Posterior cingulate gyrus (tissue), 11 donors: ENCODE results near the gene XIST.
"Not testable (repeated sequence)": the region's sequence is repeated elsewhere in the genome, so short reads cannot be mapped to it uniquely, and the experiment has no call there.

Experiments used
- DNase-seq, 10 donors: peaks; one replicate each; pipeline versions ENCODE4 v3.0.0 to v3.0.0-alpha.2; 2020 to 2021; ENCODE audit warnings: mixed read lengths in 3 of 10
- intact Hi-C: fragments of 100-400 bp; cut with DNase I; formaldehyde crosslinking; loops from one replicate; pipeline ENCODE4 v1.15.1; 2023

Gene XIST

DNA sequence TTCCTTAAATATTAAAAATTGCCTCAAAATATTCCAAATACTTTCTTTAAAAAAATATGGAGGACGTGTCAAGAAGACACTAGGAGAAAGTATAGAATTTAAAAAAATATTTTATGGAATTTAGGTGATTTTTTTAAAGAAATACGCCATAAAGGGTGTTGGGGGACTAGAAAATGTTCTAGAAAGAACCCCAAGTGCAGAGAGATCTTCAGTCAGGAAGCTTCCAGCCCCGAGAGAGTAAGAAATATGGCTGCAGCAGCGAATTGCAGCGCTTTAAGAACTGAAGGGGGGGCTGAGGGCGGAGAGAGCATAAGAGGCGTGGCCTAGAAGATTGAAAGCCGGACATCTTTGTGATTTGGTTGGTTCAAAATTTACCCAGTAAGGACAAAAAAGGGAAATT lies at the start of gene XIST:
TSS of gene XIST (minus strand) at position 248 of the 400 bp plus-strand sequence.
- intact Hi-C loops, result no loop called here
- peak in 7 of 10 donors; percentile 47 to 96 (median 68) for DNase-seq

DNA sequence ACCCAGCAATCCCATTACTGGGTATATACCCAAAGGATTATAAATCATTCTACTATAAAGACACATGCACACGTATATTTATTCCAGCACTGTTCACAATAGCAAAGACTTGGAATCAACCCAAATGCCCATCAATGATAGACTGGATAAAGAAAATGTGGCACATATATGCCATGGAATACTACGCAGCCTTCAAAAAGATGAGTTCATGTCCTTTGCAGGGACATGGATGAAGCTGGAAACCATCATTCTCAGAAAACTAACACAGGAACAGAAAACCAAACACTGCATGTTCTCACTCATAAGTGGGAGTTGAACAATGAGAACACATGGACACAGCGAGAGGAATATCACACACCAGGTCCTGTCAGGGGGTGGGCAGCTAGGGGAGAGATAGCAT lies 45.8 kb upstream of the XIST start:
- DNase-seq, intact Hi-C loops: not testable (repeated sequence)

DNA sequence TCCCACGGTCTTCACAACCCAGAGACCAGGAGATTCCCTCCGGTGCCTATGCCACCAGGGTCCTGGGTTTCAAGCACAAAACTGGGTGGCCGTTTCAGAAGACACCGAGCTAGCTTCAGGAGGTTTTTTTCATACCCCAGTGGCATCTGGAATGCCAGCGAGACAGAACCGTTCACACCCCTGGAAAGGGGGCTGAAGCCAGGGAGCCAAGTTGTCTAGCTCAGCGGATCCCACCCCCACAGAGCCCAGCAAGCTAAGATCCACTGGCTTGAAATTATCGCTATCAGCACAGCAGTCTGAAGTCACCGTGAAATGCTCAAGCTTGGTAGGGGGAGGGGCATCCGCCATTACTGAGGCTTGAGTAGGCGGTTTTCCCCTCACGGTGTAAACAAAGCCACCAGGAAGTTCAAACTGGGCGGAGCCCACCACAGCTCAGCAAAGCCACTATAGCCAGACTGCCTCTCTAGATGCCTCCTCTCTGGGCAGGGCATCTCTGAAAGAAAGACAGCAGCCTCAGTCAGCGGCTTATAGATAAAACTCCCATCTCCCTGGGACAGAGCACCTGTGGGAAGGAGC lies 40.1 kb upstream of the XIST start:
- DNase-seq, intact Hi-C loops: not testable (repeated sequence)

DNA sequence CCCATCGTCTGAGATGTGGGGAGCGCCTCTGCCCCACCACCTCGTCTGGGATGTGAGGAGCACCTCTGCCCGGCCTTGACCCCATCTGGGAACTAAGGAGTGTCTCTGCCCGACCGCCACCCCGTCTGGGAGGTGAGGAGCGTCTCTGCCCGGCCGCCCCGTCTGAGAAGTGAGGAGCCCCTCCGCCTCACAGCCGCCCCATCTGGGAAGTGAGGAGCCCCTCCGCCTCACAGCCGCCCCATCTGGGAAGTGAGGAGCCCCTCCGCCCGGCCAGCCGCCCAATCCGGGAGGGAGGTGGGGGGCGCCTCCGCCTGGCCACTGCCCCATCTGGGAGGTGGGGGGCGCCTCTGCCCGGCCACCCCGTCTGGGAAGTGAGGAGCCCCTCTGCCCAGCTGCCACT lies 29.7 kb upstream of the XIST start:
- intact Hi-C loops, result not testable (repeated sequence)
- peak in 1 of 10 donors; percentile 64 for DNase-seq

DNA sequence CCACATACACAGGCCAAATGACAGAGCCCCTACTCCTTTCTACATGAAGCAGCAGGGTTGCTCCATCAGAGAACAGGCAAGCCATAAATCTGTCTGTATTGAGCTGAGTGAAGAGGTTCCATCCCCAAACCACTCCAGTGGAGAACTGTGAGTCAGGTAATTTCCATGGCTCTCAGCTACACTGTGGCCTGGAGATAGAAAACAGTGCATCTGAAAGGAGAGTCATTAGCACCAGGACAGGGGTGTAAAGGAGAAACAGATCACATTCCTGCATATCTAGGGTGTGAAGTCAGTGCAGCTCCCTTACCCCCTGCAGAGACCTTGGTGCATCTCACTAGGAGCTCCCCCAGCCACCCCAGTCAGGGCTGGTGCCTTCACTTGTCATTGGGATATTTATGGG lies 25.2 kb upstream of the XIST start:
- no peak for DNase-seq
- intact Hi-C loops, result no loop called here

DNA sequence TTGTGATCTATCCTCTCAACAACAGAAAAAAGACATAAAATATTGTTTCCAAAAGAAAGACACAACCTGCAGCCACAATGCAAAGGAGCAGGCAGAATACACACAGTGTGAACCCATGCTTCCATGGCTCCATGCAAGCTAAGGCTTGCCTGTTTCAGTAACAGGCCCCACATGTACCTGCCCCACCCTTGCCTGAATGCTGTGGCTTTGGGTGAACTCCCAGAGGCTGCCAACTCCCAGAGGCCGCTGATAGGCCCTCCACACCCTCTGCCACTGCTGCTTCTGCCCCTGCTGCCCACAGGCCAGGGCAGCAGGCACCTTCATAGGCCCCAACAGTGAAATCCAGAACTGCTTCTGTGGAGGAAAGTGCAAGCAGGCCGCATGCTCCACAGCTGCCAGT lies 24.4 kb upstream of the XIST start:
- intact Hi-C loops, result no loop called here
- no peak for DNase-seq

DNA sequence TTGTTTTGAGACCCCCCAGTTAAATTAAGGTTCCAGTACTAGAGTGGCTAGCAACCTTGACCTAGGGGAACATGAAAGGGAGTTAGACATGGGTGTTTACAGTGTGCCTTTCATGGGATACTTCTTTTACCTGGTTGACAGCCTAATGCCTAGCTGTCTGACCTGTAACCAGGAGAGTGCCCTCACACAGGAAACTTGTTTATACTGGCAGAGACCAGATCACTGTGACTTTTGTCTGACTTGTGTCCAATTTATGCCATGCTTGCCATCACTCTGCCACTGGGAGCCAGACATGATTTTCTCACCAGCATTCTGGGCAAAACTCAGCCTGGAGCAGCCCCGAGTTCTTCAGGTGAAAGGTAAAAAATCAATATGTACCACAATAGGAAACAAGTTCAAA lies 16.4 kb upstream of the XIST start:
- intact Hi-C loops, result no loop called here

DNA sequence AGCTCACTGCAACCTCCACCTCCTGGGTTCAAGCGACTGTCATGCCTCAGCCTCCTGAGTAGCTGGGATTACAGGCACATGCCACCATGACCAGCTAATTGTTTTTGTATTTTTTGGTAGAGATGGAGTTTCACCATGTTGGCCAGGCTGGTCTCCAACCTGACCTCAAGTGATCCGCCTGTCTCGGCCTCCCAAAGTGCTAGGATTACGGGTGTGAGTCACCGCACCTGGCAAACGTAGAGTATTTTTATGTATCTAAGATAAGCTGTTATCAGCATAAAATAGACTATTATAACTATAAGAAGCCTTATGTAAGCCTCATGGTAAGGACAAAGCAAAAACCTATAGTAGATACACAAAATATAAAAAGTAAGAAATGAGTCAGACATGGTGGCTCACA lies 14.6 kb upstream of the XIST start:
- no peak for DNase-seq
- intact Hi-C loops, result no loop called here

More for the DNA sequence above, 16.4 kb upstream of the XIST start:
- DNase-seq, result no peak

DNA sequence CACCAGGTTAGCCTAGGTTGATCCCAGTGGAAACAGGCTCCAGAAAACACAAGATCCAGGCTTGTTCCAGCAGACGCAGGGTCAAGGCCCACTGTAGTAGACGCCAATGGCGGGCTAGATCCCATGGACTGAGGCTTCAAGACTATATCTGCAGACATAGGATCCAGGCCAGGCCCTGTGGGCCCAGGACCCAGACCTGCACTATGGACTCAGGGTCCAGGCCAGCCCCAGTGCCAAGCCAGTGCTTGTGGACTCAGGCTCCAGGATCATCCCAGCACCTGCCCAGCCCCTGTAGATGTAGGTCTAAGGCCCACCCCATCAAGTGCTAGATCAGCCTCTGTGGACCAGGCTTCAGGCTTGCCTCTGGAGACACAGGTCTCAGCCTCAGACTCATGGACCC lies 11.3 kb upstream of the XIST start:
- no peak for DNase-seq
- intact Hi-C loops, result loop anchor here (5.0 kb wide), 1 partner anchor 78 kb away; no protein-coding TSS in a partner anchor

DNA sequence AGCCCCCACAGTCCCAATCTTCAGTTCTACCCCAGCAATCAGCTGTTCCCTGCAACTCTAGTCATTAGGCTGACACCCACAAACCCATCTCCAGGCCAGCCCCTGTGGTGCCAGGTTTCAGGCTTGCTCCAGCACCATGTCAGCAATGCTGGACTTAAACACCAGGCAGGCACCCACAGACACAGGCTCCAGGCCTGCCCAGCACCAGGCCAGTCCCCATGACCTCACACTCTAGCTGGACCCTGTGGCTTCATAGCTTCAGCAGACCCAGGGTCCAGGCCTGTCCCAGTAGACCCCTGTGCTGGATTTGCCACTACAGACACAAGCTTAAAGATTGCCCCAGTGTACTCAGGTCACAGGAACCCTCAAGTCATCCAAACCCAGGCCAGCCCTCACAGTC lies 10.8 kb upstream of the XIST start:
- intact Hi-C loops, result loop anchor here (5.0 kb wide), 1 partner anchor 79 kb away; no protein-coding TSS in a partner anchor
- no peak for DNase-seq

DNA sequence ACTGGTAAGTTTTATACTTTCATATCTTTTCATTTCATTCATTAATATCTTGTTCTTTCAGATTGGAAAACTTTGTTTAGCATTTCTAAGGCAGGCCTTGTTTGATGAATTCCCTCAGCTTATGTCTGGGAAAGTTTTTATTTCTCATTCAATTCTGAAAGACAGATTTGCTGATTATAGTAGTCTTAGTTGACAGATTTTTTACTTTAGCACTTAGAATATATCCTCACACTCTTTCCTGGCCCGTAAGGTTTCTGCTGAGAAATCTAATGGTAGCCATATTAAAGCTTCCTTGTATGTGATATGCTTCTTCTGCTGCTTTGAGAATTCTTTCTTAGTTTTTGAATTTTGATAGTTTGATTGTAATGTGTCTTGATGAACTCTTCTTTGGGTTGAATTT lies 7.1 kb upstream of the XIST start:
- intact Hi-C loops, result loop anchor here (5.0 kb wide), 2 partner anchors 83 to 693 kb away; no protein-coding TSS in a partner anchor
- DNase-seq, result no peak

DNA sequence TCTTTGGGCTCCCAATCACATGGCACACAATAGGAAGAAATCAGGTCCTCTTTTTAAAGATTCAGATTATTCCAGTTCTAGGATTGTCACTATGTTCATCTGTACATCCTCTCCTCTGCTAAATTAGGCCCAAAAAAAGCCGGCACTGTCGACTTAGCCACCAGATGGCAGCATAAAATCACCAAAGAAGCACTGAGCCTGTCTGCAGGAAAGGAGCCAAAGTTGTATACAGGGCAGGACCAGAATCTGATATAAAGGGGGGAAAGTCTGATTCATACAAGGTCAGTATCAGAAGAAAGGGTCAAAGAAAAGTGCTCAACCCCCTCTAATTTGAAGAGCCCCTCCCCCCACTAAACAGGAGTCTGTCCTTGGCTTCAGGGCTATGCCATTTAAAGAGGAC lies 3.0 kb upstream of the XIST start:
- intact Hi-C loops, result loop anchor here (1.0 to 5.0 kb wide), 5 partner anchors 160 to 697 kb away; no protein-coding TSS in a partner anchor
- peak; percentile 50 to 96 (median 68) for DNase-seq

DNA sequence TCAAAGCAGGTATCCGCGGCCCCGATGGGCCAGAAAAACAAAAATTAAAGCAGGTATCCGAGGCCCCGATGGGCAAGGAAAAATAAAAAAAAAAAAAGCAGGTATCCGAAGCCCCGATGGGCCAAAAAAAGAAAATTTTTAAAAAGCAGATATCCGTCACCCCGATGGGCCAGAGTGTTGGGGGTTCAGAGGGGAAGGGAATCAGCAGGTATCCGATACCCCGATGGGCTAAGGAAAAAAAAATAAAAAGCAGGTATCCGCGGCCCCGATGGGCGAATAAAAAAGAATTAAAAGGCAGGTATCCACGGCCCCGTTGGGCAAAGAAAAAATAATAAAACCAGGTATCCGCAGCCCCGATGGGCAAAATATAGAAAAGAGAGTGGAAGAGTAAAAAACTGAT lies 492 bp downstream of the XIST start:
- DNase-seq, result no peak
- intact Hi-C loops, result no loop called here

DNA sequence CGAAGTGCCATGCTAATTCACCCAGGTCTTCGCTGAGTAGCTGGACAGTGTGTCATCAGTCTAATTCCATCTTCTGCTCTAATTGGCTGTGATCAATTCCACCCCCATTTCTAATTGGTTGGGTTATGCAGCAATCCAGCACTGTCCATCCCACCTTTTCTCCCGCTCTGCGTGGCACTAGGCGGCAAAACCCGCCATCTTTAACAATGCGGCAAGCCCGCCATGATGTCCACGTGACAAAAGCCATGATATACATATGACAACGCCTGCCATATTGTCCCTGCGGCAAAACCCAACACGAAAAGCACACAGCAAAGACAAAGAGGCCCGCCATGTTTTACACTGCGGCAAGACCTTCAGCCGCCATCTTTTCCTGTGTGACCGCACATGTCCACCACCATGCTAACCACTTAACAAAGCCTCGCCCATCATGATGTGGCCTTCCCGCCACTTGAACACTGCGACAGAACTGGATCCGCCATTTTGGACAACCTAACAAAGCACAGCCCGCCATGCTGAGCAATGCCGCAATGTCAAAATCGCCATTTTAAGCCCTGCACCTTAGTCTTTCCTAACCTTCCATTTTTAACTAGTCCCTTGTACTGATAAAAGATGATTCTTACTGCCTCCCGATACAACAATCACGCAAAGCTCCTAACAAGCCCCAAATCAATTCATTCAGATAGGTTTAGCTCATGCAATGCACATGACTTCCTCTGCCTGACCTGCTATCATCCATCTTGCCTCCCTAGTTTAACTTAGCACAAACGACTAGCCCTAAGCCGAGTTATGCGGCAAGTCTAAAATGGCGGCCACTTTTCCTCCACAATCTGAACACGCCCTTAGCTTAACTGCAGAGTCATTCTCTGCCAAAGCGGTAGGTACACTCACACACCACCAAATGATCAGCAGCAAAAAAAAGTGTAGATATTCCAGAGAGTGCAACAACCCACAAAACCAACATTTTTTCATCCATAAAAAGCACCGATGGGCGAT lies 1.2 kb downstream of the XIST start:
- peak in 7 of 10 donors; percentile 80 to 97 (median 88) for DNase-seq
- intact Hi-C loops, result no loop called here

DNA sequence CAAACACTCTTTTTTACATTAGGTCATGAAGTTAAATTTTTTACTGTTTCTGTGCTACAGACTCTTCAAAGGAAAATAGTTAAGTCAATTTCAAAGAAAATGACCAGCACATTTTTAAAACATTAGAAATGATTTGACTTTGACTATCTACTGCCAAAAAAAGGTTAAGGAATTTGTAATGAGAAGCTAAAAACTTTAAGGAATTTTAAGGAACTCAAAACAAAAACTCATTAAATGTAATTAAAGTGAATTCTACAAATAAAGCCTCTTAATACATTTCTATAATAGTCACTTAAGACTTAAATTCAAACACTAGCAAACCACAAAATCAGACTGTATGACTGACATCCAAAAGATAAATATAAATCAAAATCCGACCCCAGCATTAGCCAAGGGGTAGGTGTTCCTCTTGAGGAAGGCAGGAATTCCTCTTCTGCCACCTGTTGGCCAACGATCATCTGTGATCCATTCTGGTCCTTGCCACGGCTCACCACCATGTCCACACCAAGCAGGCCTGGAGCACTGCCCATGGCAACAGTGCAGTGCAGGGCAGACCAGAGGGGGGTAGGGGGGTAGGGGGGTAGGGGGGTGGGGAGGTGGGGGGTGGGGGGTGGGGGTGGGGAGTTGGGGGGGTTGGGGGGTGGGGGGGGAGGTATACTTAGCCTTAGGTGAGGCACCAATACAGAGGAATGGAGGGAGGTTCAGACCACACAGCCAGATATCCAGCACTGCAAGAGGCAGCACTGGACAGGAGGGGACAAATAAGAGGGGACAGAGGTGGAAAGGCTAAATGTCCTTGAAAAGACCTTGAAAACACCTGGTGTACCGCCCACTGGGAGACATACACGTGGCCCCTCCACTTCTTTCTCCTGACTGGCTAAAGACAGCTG lies 2.1 kb downstream of the XIST start:
- intact Hi-C loops, result no loop called here
- DNase-seq, result peak in 2 of 10 donors; percentile 17 to 82

DNA sequence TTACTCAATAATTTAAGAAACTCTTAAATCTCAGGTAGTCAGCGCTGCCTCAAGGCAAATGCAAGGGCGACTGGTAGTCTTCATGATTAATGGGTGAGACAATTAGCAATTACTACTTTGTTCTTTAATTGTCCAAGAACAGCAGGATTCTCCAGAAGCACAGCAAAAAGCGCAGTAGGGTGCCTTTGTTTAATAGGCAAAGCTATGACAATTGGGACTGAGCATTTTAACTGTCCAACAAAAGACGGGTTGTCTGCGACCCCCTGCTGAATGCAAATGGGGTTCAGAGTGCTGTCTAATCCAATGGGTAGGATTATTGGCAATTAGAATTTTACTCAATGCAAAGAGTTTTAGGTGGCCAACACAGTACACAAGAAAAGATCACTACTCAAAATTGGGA lies 3.4 kb downstream of the XIST start:
- DNase-seq, result no peak
- intact Hi-C loops, result no loop called here

DNA sequence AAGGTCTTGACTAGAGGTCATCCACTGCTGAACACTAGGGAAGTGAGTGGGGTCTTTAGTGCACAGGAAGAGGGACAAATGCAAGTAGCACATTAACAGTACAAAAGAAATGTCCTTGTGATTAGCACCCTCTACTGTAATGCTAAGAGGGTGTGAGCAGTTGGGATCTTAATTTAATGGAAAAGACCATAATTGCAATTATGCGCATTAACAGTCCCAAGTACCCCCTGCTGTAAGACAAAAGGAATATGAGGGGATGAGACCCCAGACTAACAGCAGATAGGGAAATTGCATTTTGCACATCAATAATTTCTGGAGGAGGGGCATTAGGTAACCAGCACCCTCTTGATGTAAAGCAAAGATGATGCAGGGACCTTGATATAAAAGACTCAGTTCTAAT lies 4.5 kb downstream of the XIST start:
- DNase-seq, result no peak
- intact Hi-C loops, result no loop called here

DNA sequence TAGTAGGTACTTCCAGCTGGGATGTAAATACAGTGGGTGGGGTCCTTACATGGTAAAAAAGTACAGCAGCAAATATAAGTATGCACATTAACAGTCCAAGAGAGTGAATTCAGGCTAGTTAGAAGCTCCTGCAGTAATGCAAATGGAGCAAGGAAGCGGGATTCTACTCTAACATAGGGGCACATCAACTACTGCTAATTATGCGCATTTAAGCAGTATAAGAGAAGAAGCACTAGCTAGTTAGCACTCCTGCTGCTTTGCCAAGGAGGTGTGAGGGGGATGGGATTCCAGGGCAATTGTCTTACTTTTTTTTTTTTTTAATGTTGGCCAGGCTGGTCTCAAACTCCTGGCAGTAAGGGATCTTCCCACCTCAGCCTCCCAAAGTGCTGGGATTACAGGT lies 5.4 kb downstream of the XIST start:
- no peak for DNase-seq
- intact Hi-C loops, result no loop called here

DNA sequence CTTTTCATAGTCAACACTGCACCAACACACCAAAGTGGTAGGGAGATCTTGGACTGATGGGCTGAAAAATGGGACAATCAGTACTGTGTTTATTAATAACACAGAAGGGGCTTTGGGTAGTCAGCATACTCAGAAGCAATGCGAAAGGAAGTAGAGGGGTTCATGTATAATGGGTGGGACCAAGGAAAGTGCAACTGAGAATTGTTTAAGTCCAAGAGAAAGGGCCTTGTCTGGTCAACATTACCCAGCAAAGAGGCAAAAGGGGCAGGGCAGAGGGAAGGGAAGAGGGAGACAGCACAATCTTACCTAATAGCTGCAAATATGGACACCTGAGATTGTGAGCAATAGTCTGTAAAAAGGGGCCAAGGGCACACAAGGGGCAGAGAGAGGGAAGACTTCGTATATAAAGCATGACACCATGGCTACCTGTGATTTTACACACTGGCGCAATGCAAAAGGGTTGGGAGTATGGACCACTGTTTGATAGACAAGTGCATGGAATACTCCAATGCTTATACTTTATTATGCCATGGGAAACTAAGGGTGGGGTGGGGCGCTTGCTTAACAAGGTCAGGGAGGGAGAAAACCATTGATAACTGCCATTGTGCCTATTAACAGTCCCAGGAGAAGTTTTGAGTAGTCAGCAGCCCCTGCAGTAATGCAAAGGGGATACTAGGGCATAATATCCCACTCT lies 9.8 kb downstream of the XIST start:
- intact Hi-C loops, result no loop called here
- no peak for DNase-seq

DNA sequence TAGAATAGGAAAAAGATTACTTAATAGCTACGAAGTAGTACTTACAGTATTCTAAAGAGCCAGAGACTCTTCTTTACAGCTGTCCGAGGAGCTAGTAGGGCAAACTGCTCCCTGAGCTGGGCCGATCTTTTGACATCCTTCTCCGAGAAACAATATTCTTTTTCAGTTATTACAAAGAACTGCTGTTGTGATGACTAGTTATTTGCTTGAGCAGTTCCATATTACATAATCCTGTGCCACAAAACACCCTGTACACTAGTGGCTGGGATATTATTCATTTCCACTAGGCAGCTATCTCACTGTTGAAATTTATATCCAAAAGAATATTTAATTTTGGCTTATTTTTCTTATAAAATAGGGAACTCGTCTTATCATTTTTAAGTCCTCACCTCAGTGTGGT lies 11.2 kb downstream of the XIST start:
- intact Hi-C loops, result no loop called here
- DNase-seq, result no peak
